K562 (cell line): ENCODE data around the gene SLC7A4. TPM values are rescaled to one million over a fixed set of nuclear protein-coding genes. Genes with fewer than 3 reads are reported as not detected.

ENCODE experiments used
- CBX8 ChIP-seq: fragments of 200-600 bp; sonication (generic); IDR thresholded peaks from 2 replicates; pipeline ENCODE4 v1.6.1; 2012; ENCODE audit warnings: borderline replicate concordance, mixed run types, low read depth, mild to moderate bottlenecking, moderate library complexity, mixed read lengths, low read length, control low read depth, inconsistent platforms; ENCODE audit not compliant: poor library complexity, severe bottlenecking; ENCODE audit errors: extremely low read depth
- FOXJ2 ChIP-seq: fragments of 200-800 bp; sonication (Bioruptor generic); IDR thresholded peaks from 2 replicates; pipeline ENCODE4 v1.6.1; 2016; ENCODE audit warnings: missing genetic modification characterization, missing compliant biosample characterization
- MAZ ChIP-seq, 2 experiments: fragments of 450-650 bp in 1 of 2; sonication (generic) in 1 of 2; formaldehyde crosslinking; IDR thresholded peaks in 1 of 2; conservative IDR thresholded peaks in 1 of 2; 2 replicates each; pipeline versions ENCODE4 v1.4.0 to v1.5.0; 2020; ENCODE audit warnings: mild to moderate bottlenecking in 1 of 2, missing genetic modification reagents in 1 of 2
- MYC ChIP-seq, 2 experiments: fragments of 250-450 bp in 1 of 2; sonication (Bioruptor Pico) in 1 of 2; IDR thresholded peaks; 2 replicates each; pipeline versions ENCODE4 v1.5.1 to v1.6.1; 2012 to 2021; ENCODE audit warnings: low read depth in 2 of 2, borderline replicate concordance in 1 of 2, improper control_type of control experiment in 1 of 2, low read length in 1 of 2, mild to moderate bottlenecking in 1 of 2, moderate library complexity in 1 of 2
- MYNN ChIP-seq, 2 experiments: sonication (generic); formaldehyde crosslinking in 1 of 2; IDR thresholded peaks; 2 replicates each; pipeline versions ENCODE4 v1.5.0 to v1.6.1; 2016 to 2020; ENCODE audit warnings: antibody characterized with exemption in 1 of 2, missing genetic modification reagents in 1 of 2
- RBM25 ChIP-seq: fragments of 200-400 bp; formaldehyde crosslinking; IDR thresholded peaks from 2 replicates; pipeline ENCODE4 v1.6.1; 2018; ENCODE audit warnings: low read length, low read depth, moderate library complexity; ENCODE audit not compliant: severe bottlenecking
- TAL1 ChIP-seq: fragments of 450-650 bp; IDR thresholded peaks from 2 replicates; pipeline ENCODE4 v1.6.1; 2016; ENCODE audit warnings: mild to moderate bottlenecking
- TEAD1 ChIP-seq, 2 experiments: fragments of 450-650 bp in 1 of 2; sonication (generic) in 1 of 2; formaldehyde crosslinking; IDR thresholded peaks; 2 replicates each; pipeline versions ENCODE4 v1.4.0 to v1.8.0; 2020 to 2022; ENCODE audit warnings: mild to moderate bottlenecking in 2 of 2, missing genetic modification reagents in 1 of 2
- YY1 ChIP-seq, 3 experiments: IDR thresholded peaks; 2 replicates each; pipeline ENCODE4 v1.6.1; 2011; ENCODE audit warnings: low read length in 2 of 3, mild to moderate bottlenecking in 2 of 3, moderate library complexity in 2 of 3, borderline replicate concordance in 1 of 3, control low read depth in 1 of 3, low read depth in 1 of 3; ENCODE audit not compliant: insufficient read depth in 3 of 3, insufficient replicate concordance in 2 of 3, control insufficient read depth in 1 of 3, insufficient read length in 1 of 3; ENCODE audit errors: extremely low read depth in 1 of 3
- ZFP30 ChIP-seq: fragments of 250-450 bp; sonication (Bioruptor Pico); IDR thresholded peaks from 2 replicates; pipeline ENCODE4 v1.8.0; 2022; ENCODE audit warnings: moderate library complexity, mild to moderate bottlenecking, inconsistent platforms, borderline replicate concordance
- ZFX ChIP-seq: sonication (generic); formaldehyde crosslinking; IDR thresholded peaks from 2 replicates; pipeline ENCODE4 v1.8.0; 2022; ENCODE audit warnings: mild to moderate bottlenecking, missing genetic modification reagents, moderate library complexity
- ZNF57 ChIP-seq: fragments of 450-650 bp; formaldehyde crosslinking; IDR thresholded peaks from 2 replicates; pipeline ENCODE4 v1.4.0; 2020; ENCODE audit warnings: mild to moderate bottlenecking, moderate library complexity
- ZNF589 ChIP-seq: fragments of 200-800 bp; sonication (Bioruptor generic); IDR thresholded peaks from 2 replicates; pipeline ENCODE4 v1.6.1; 2016; ENCODE audit warnings: low read depth, missing genetic modification characterization, missing compliant biosample characterization
- polyA plus RNA-seq, 8 experiments: library from polyadenylated mRNA; depleted of rRNA in 4 of 8; stranded (reverse) in 5 of 8; unstranded in 3 of 8; fragments of >200 nt; fragmentation: Nextera tagmentation in 2 of 8; fragmentation: Illumina TruSeq in 1 of 8; extraction: Ambion mirVana in 2 of 8; extraction: Trizol in 1 of 8; gene quantifications; 2 replicates each; pipeline versions ENCODE4 v1.2.1 to v1.2.3, GENCODE V29; 2011 to 2014; ENCODE audit warnings: inconsistent platforms in 1 of 8, missing spikeins in 1 of 8
- total RNA-seq, 7 experiments: library from RNA; depleted of rRNA in 6 of 7; stranded (reverse); fragments of >200 nt in 6 of 7; fragmentation: Illumina TruSeq in 2 of 7; extraction: Trizol in 2 of 7; gene quantifications; 2 replicates each; pipeline versions ENCODE4 v1.2.1 to v1.2.3, GENCODE V29; 2011 to 2021; ENCODE audit warnings: low replicate concordance in 1 of 7
- TF ChIP-seq, protein P1 (sequence below): IDR thresholded peaks from 2 replicates; pipeline ENCODE4 v1.6.1; 2014; ENCODE audit warnings: antibody characterized with exemption
- TF ChIP-seq, protein P2 (sequence below): fragments of 450-650 bp; IDR thresholded peaks from 2 replicates; pipeline ENCODE4 v1.6.1; 2016
- TF ChIP-seq, protein P3 (sequence below): sonication (generic); formaldehyde crosslinking; IDR thresholded peaks from 2 replicates; pipeline ENCODE4 v1.9.0; 2022; ENCODE audit warnings: mild to moderate bottlenecking, missing genetic modification reagents
- TF ChIP-seq, protein P4 (sequence below): sonication (generic); formaldehyde crosslinking; IDR thresholded peaks from 2 replicates; pipeline ENCODE4 v1.8.1; 2023; ENCODE audit warnings: mild to moderate bottlenecking, missing genetic modification reagents
- TF ChIP-seq, protein P5 (sequence below): fragments of 450-650 bp; IDR thresholded peaks from 2 replicates; pipeline ENCODE4 v1.6.1; 2017; ENCODE audit warnings: antibody characterized with exemption

Gene SLC7A4
- total and polyA plus RNA-seq, 9 of the 15 experiments (the other 6 are each of a cell fraction or from before 2014, with no cell fraction given): not detected

DNA sequence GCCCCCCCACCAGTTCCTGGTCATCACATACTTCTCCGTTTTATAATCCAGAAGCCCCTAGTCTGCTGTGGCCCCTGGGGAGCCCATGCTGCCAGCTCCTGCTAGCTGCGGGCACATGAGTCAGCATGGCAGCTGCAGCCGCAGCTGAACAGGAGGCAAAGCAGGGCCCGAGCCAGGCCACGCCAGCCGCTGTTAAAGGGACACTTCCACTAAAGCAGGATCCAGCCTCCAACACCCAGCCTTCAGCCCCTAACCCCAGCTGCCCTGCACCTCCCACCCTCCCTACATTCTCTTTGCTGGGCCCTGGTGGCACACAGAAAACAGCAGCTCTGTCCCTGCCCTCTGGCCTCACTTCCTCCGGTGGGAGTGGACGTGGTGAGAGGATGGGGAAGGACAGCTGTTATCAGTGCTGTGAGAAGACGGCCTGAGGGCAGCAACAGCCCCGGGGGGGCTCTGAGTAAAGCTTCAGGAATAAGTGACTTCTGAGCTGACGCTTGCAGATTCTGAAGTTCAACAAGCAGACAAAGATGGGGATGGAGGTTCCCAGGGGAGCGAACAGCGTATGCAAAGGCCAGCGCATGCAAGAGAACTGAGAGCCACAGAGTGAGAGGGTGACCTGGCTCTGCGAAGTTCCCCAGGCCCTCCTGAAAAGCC is 12.7 kb upstream of the SLC7A4 start (continued):
- no peak for TF ChIP-seq CBX8
- no peak for TF ChIP-seq MYNN (IDR thresholded peaks at IDR 0.05)
- no peak for TF ChIP-seq MYNN (CRISPR knock-in tag; IDR thresholded peaks at IDR 0.05)
- TF ChIP-seq, protein P1, sequence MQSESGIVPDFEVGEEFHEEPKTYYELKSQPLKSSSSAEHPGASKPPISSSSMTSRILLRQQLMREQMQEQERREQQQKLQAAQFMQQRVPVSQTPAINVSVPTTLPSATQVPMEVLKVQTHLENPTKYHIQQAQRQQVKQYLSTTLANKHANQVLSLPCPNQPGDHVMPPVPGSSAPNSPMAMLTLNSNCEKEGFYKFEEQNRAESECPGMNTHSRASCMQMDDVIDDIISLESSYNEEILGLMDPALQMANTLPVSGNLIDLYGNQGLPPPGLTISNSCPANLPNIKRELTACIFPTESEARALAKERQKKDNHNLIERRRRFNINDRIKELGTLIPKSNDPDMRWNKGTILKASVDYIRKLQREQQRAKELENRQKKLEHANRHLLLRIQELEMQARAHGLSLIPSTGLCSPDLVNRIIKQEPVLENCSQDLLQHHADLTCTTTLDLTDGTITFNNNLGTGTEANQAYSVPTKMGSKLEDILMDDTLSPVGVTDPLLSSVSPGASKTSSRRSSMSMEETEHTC: no peak
- no peak for TF ChIP-seq MYC (IDR thresholded peaks at IDR 0.05; ENCODE audit: low read depth, low read length)
- 0 out of 2 replicates have a peak, but pooled peaks have one; percentile 32 for TF ChIP-seq MYC (CRISPR knock-in tag; IDR thresholded peaks at IDR 0.05; ENCODE audit: borderline replicate concordance, low read depth)
- peak in 1 of 2 experiments; percentile 25; a peak in 1 of 4 replicates for TF ChIP-seq MAZ (CRISPR knock-in tag; conservative IDR thresholded peaks at IDR 0.05 in 1 of 2, IDR thresholded peaks at IDR 0.05 in 1 of 2)
- TF ChIP-seq, protein P2, sequence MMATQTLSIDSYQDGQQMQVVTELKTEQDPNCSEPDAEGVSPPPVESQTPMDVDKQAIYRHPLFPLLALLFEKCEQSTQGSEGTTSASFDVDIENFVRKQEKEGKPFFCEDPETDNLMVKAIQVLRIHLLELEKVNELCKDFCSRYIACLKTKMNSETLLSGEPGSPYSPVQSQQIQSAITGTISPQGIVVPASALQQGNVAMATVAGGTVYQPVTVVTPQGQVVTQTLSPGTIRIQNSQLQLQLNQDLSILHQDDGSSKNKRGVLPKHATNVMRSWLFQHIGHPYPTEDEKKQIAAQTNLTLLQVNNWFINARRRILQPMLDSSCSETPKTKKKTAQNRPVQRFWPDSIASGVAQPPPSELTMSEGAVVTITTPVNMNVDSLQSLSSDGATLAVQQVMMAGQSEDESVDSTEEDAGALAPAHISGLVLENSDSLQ: no peak
- TF ChIP-seq, protein P3, sequence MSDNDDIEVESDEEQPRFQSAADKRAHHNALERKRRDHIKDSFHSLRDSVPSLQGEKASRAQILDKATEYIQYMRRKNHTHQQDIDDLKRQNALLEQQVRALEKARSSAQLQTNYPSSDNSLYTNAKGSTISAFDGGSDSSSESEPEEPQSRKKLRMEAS (CRISPR knock-in tag): no peak
- no peak for TF ChIP-seq RBM25
- TF ChIP-seq ZNF57 (CRISPR knock-in tag): no peak
- TF ChIP-seq FOXJ2: no peak
- TF ChIP-seq ZFX (CRISPR knock-in tag): no peak
- TF ChIP-seq, protein P4, sequence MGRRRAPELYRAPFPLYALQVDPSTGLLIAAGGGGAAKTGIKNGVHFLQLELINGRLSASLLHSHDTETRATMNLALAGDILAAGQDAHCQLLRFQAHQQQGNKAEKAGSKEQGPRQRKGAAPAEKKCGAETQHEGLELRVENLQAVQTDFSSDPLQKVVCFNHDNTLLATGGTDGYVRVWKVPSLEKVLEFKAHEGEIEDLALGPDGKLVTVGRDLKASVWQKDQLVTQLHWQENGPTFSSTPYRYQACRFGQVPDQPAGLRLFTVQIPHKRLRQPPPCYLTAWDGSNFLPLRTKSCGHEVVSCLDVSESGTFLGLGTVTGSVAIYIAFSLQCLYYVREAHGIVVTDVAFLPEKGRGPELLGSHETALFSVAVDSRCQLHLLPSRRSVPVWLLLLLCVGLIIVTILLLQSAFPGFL: no peak
- no peak for TF ChIP-seq ZFP30 (CRISPR knock-in tag)
- TF ChIP-seq, protein P5, sequence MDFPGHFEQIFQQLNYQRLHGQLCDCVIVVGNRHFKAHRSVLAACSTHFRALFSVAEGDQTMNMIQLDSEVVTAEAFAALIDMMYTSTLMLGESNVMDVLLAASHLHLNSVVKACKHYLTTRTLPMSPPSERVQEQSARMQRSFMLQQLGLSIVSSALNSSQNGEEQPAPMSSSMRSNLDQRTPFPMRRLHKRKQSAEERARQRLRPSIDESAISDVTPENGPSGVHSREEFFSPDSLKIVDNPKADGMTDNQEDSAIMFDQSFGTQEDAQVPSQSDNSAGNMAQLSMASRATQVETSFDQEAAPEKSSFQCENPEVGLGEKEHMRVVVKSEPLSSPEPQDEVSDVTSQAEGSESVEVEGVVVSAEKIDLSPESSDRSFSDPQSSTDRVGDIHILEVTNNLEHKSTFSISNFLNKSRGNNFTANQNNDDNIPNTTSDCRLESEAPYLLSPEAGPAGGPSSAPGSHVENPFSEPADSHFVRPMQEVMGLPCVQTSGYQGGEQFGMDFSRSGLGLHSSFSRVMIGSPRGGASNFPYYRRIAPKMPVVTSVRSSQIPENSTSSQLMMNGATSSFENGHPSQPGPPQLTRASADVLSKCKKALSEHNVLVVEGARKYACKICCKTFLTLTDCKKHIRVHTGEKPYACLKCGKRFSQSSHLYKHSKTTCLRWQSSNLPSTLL: no peak
- TF ChIP-seq TEAD1 (CRISPR knock-in tag; IDR thresholded peaks at IDR 0.05): peak in 1 of 2 experiments; percentile 9; a peak in 1 of 4 replicates
- TF ChIP-seq TAL1: no peak
- no peak for TF ChIP-seq ZNF589 (CRISPR knock-in tag)
- peak in 2 of 3 experiments; percentile 5 to 10 for TF ChIP-seq YY1 (IDR thresholded peaks at IDR 0.05; ENCODE audit: borderline replicate concordance in 1 of 3, control insufficient read depth in 1 of 3, extremely low read depth in 1 of 3, insufficient read depth in 3 of 3, insufficient read length in 1 of 3, insufficient replicate concordance in 2 of 3, low read depth in 1 of 3, low read length in 2 of 3)
